H1 (cell line): ENCODE results near the gene CFAP74. TPM values are rescaled to one million over a fixed set of nuclear protein-coding genes. Genes with fewer than 3 reads are reported as not detected.

Experiments used
- CTCF ChIA-PET: fragments of 300-600 bp; sonication (Branson Sonifier 250); formaldehyde crosslinking; loops from one replicate; lab custom pipeline; 2021; ENCODE audit not compliant: partially characterized antibody; lab: Charles Lee
- POLR2A ChIA-PET: fragments of 300-600 bp; sonication (Branson Sonifier 250); formaldehyde crosslinking; loops from one replicate; lab custom pipeline; 2021; ENCODE audit warnings: inconsistent platforms; ENCODE audit not compliant: partially characterized antibody; lab: Charles Lee
- DNase-seq, 2 experiments: peaks; one replicate each; pipeline versions ENCODE4 v3.0.0 to v3.0.0-alpha.2; 2010 to 2022; ENCODE audit warnings: low spot score in 2 of 2, low read depth in 1 of 2, mixed read lengths in 1 of 2
- FAIRE-seq: peaks from 2 replicates; lab custom pipeline; 2011; peaks lifted over from hg19 to GRCh38; lab: Jason Lieb, UNC
- H2AFZ ChIP-seq: 2 replicates; pipeline ENCODE4 v1.8.1; 2012; ENCODE audit warnings: low read length, inconsistent platforms
- H2AK5ac ChIP-seq: 2 replicates; pipeline ENCODE4 v1.6.1; 2013; ENCODE audit warnings: low read depth, low read length
- H2BK120ac ChIP-seq: replicated peaks from 2 replicates; pipeline ENCODE3; 2013; ENCODE audit warnings: low read depth, low read length, inconsistent platforms
- H2BK12ac ChIP-seq: 2 replicates; pipeline ENCODE4 v1.6.1; 2013; ENCODE audit warnings: low read depth, low read length
- H2BK15ac ChIP-seq: 2 replicates; pipeline ENCODE4 v1.6.1; 2013; ENCODE audit warnings: low read length
- H2BK20ac ChIP-seq: 2 replicates; pipeline ENCODE4 v1.6.1; 2013; ENCODE audit warnings: low read length
- H2BK5ac ChIP-seq: 2 replicates; pipeline ENCODE4 v1.6.1; 2013; ENCODE audit warnings: low read depth, low read length
- H3K14ac ChIP-seq: 2 replicates; pipeline ENCODE4 v1.6.1; 2013; ENCODE audit warnings: inconsistent platforms; ENCODE audit not compliant: insufficient read length
- H3K18ac ChIP-seq: 2 replicates; pipeline ENCODE4 v1.6.1; 2013; ENCODE audit warnings: low read length; ENCODE audit errors: extremely low read depth
- H3K23ac ChIP-seq: 2 replicates; pipeline ENCODE4 v1.6.1; 2013; ENCODE audit warnings: inconsistent platforms; ENCODE audit not compliant: insufficient read length
- H3K23me2 ChIP-seq: 2 replicates; pipeline ENCODE4 v1.6.1; 2013; ENCODE audit warnings: low read depth, low read length
- H3K27ac ChIP-seq: 2 replicates; pipeline ENCODE4 v1.6.1; 2011; ENCODE audit warnings: low read depth, low read length, inconsistent platforms
- H3K27me3 ChIP-seq, 4 experiments: replicated peaks in 1 of 4; 1 replicate in 1 of 4; 2 replicates in 3 of 4; pipeline versions ENCODE4 v1.6.1 to v1.8.1; 2011 to 2013; ENCODE audit warnings: low read length in 3 of 4, mild to moderate bottlenecking in 3 of 4, inconsistent platforms in 2 of 4, mixed read lengths in 2 of 4, moderate library complexity in 1 of 4; ENCODE audit not compliant: control insufficient read depth in 3 of 4, insufficient read depth in 3 of 4; ENCODE audit errors: extremely low read depth in 1 of 4
- H3K36me3 ChIP-seq, 4 experiments: 2 replicates each; pipeline versions ENCODE4 v1.6.1 to v1.8.1; 2011 to 2013; ENCODE audit warnings: mild to moderate bottlenecking in 4 of 4, low read length in 3 of 4, moderate library complexity in 2 of 4, control low read depth in 1 of 4, inconsistent platforms in 1 of 4; ENCODE audit not compliant: insufficient read depth in 4 of 4, control insufficient read depth in 2 of 4
- H3K4ac ChIP-seq: replicated peaks from 2 replicates; pipeline ENCODE3; 2013; ENCODE audit warnings: low read length, low read depth, mixed read lengths, inconsistent platforms; ENCODE audit not compliant: insufficient read length
- H3K4me1 ChIP-seq, 4 experiments: replicated peaks in 1 of 4; 1 replicate in 1 of 4; 2 replicates in 3 of 4; pipeline versions ENCODE4 v1.6.1 to v1.8.1; 2011 to 2013; ENCODE audit warnings: low read length in 3 of 4, inconsistent platforms in 2 of 4, mixed read lengths in 1 of 4; ENCODE audit not compliant: insufficient read depth in 4 of 4, control insufficient read depth in 3 of 4
- H3K4me2 ChIP-seq, 2 experiments: 2 replicates each; pipeline versions ENCODE4 v1.6.1 to v1.8.1; 2011 to 2013; ENCODE audit warnings: low read depth in 2 of 2, low read length in 2 of 2, control low read depth in 1 of 2, inconsistent platforms in 1 of 2, mild to moderate bottlenecking in 1 of 2; ENCODE audit not compliant: insufficient read depth in 1 of 2
- H3K4me3 ChIP-seq, 4 experiments: fragments of 200-600, 300-600 bp in 1 of 4; sonication (generic), shearing (Covaris generic), sonication (Bioruptor Twin) in 1 of 4; 2 replicates each; pipeline versions ENCODE4 v1.5.1 to v1.8.1; 2011 to 2016; ENCODE audit warnings: low read length in 4 of 4, low read depth in 3 of 4, control low read depth in 2 of 4, inconsistent platforms in 2 of 4, mild to moderate bottlenecking in 2 of 4, mixed read lengths in 1 of 4, moderate library complexity in 1 of 4; ENCODE audit not compliant: insufficient read depth in 2 of 4; ENCODE audit errors: extremely low read depth in 1 of 4
- H3K56ac ChIP-seq: replicated peaks from 2 replicates; pipeline ENCODE3; 2013; ENCODE audit warnings: low read depth, mild to moderate bottlenecking, mixed read lengths, low read length, inconsistent platforms; ENCODE audit not compliant: insufficient read length
- H3K79me1 ChIP-seq: 2 replicates; pipeline ENCODE4 v1.6.1; 2013; ENCODE audit warnings: low read depth, low read length, control low read depth
- H3K79me2 ChIP-seq, 2 experiments: 2 replicates each; pipeline versions ENCODE4 v1.6.1 to v1.8.1; 2012 to 2013; ENCODE audit warnings: low read length in 2 of 2, mild to moderate bottlenecking in 2 of 2, inconsistent platforms in 1 of 2; ENCODE audit not compliant: insufficient read depth in 2 of 2, control insufficient read depth in 1 of 2
- H3K9ac ChIP-seq, 4 experiments: replicated peaks in 1 of 4; 1 replicate in 1 of 4; 2 replicates in 3 of 4; pipeline versions ENCODE4 v1.6.1 to v1.8.1; 2011 to 2013; ENCODE audit warnings: low read depth in 3 of 4, low read length in 3 of 4, control low read depth in 2 of 4, mild to moderate bottlenecking in 2 of 4, moderate library complexity in 2 of 4, inconsistent platforms in 1 of 4; ENCODE audit errors: extremely low read depth in 1 of 4
- H3K9me3 ChIP-seq, 2 experiments: 2 replicates each; pipeline versions ENCODE4 v1.6.1 to v1.8.1; 2012 to 2013; ENCODE audit warnings: mild to moderate bottlenecking in 2 of 2, moderate library complexity in 2 of 2, control low read depth in 1 of 2, inconsistent platforms in 1 of 2, low read depth in 1 of 2, low read length in 1 of 2, mixed read lengths in 1 of 2; ENCODE audit not compliant: insufficient read depth in 2 of 2
- H4K20me1 ChIP-seq, 2 experiments: replicated peaks in 1 of 2; 2 replicates each; pipeline versions ENCODE3 to v1.8.1; 2011 to 2013; ENCODE audit warnings: inconsistent platforms in 2 of 2, low read length in 2 of 2, mild to moderate bottlenecking in 1 of 2; ENCODE audit not compliant: insufficient read depth in 2 of 2, control insufficient read depth in 1 of 2
- H4K5ac ChIP-seq: 2 replicates; pipeline ENCODE4 v1.6.1; 2013; ENCODE audit warnings: low read length, low read depth, mixed read lengths, inconsistent platforms; ENCODE audit not compliant: insufficient read length
- H4K8ac ChIP-seq: 2 replicates; pipeline ENCODE4 v1.8.0; 2013; ENCODE audit warnings: mild to moderate bottlenecking, moderate library complexity, low read length, inconsistent platforms; ENCODE audit not compliant: insufficient read depth; ENCODE audit errors: extremely low read depth
- H4K91ac ChIP-seq: replicated peaks from 2 replicates; pipeline ENCODE3; 2013; ENCODE audit warnings: low read length, mixed read lengths, inconsistent platforms; ENCODE audit not compliant: insufficient read length
- ASH2L ChIP-seq: fragments of 200-600, 300-600 bp; sonication (generic); IDR thresholded peaks from one replicate; pipeline ENCODE4 v1.7.1; 2017; ENCODE audit warnings: low read length
- FOSL1 ChIP-seq: IDR thresholded peaks from 2 replicates; pipeline ENCODE4 v1.6.1; 2011; ENCODE audit warnings: mild to moderate bottlenecking, low read depth, low read length, moderate library complexity; ENCODE audit not compliant: insufficient read depth
- HDAC2 ChIP-seq, 2 experiments: fragments of 300-600 bp in 1 of 2; sonication (generic) in 1 of 2; IDR thresholded peaks; 2 replicates each; pipeline ENCODE4 v1.6.1; 2011 to 2012; ENCODE audit warnings: low read depth in 2 of 2, low read length in 2 of 2, mild to moderate bottlenecking in 2 of 2, moderate library complexity in 2 of 2, borderline replicate concordance in 1 of 2, inconsistent platforms in 1 of 2
- KDM1A ChIP-seq: fragments of 200-600, 300-600 bp; sonication (generic); IDR thresholded peaks from 2 replicates; pipeline ENCODE4 v1.7.1; 2016; ENCODE audit warnings: mild to moderate bottlenecking, low read length, borderline replicate concordance
- MAFK ChIP-seq: IDR thresholded peaks from 2 replicates; pipeline ENCODE4 v1.6.1; 2012; ENCODE audit warnings: low read depth, mild to moderate bottlenecking, improper control_type of control experiment, low read length
- POLR2AphosphoS5 ChIP-seq: IDR thresholded peaks from 2 replicates; pipeline ENCODE4 v1.6.1; 2011; ENCODE audit warnings: low read depth, low read length
- SIRT6 ChIP-seq: IDR thresholded peaks from one replicate; pipeline ENCODE4 v1.7.1; 2012; ENCODE audit warnings: low read length, inconsistent platforms
- SP1 ChIP-seq: IDR thresholded peaks from 2 replicates; pipeline ENCODE4 v1.6.1; 2011; ENCODE audit warnings: low read depth, low read length
- TAF1 ChIP-seq: IDR thresholded peaks from 2 replicates; pipeline ENCODE4 v1.6.1; 2011; ENCODE audit warnings: mild to moderate bottlenecking, low read depth, low read length
- TBP ChIP-seq: IDR thresholded peaks from 2 replicates; pipeline ENCODE4 v1.6.1; 2011; ENCODE audit warnings: low read depth, low read length, improper control_type of control experiment
- YY1 ChIP-seq: IDR thresholded peaks from 2 replicates; pipeline ENCODE4 v1.6.1; 2011; ENCODE audit warnings: low read depth, mild to moderate bottlenecking, low read length
- ZNF274 ChIP-seq: IDR thresholded peaks from 2 replicates; pipeline ENCODE4 v1.7.0; 2012; ENCODE audit warnings: low read length, borderline replicate concordance; ENCODE audit errors: extremely low read depth
- WGBS, 2 experiments: shearing (Covaris generic) in 1 of 2; methylation state at CpG; one replicate each; pipeline versions ENCODE4 v1.1.6 to v1.1.7; 2013 to 2015; ENCODE audit warnings: low lambda C conversion rate in 2 of 2, mixed read lengths in 2 of 2, inconsistent platforms in 1 of 2, low coverage in 1 of 2, missing lambda C conversion rate in 1 of 2; ENCODE audit not compliant: insufficient replicate concordance in 2 of 2, insufficient coverage in 1 of 2, insufficient read length in 1 of 2; ENCODE audit errors: extremely low coverage in 1 of 2, missing lambda C conversion rate in 1 of 2; 5-methylcytosine and 5-hydroxymethylcytosine counted together
- polyA plus RNA-seq, 7 experiments: library from polyadenylated mRNA; depleted of rRNA in 3 of 7; stranded (reverse) in 5 of 7; unstranded in 2 of 7; fragments of >200 nt in 5 of 7; fragments of 200-250 nt in 2 of 7; gene quantifications; 1 replicate in 5 of 7; 2 replicates in 1 of 7; 4 replicates in 1 of 7; pipeline versions ENCODE4 v1.2.1 to v1.2.3, GENCODE V29; 2011 to 2013; ENCODE audit warnings: missing spikeins in 2 of 7, mixed read lengths in 2 of 7
- total RNA-seq: library from RNA; stranded (reverse); fragmentation: NEBNext Ultra II Directional; extraction: Animal tissue kit (Norgen Biotek cat#: 25700); gene quantifications from 2 replicates; pipeline ENCODE4 v1.2.1, GENCODE V29; 2021
- TF ChIP-seq, protein P1 (sequence below): IDR thresholded peaks from 2 replicates; pipeline ENCODE4 v1.6.1; 2011; ENCODE audit warnings: low read depth, mild to moderate bottlenecking, low read length; ENCODE audit not compliant: insufficient read depth

Gene CFAP74
- total and polyA plus RNA-seq, 2 of the 8 experiments (the other 6 are each of a cell fraction or from before 2014, with no cell fraction given), result 0.09 to 0.20 TPM

DNA sequence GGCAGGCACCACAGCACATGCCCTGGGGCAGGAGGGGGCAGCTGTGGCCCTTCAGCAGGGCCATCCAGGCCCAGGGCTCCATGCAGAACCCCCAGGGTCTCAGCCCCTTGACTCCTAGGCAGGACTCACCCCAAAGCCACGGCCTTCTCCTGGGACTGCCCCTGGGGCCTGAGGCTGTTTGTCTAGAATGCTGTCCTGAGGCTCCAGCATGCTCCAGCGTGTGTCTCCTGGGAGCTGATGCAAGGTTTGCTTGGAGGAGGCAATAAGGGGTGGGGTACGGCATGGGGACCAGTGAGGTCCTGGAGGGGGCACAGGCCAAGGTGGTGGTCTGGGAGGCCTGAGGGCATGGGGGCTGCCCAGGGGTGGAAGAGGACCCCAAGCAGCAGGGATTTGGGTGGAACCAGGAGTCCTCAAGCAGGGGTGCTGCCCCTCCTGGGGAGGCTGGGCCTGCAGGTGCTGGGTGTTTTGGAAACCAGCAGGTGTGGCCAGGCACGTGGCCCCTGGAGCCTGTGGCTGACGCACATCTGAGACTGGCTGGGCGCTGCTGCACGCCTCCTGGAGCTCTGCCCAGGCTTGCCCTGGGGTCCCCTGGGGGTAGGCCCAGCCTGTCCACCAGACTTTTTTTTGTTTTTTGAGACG lies 96.4 kb downstream of the CFAP74 start:
- Histone ChIP-seq H3K36me3 (no peaks in the 10 kb centered on the region), H3K23me2 (peaks cover 5% of the 10 kb centered on the region; the same call in 1 of the 2 replicates), H3K4me1 (peaks cover 0 to 10% (median 5%) of the 10 kb centered on the region in 4 experiments; a peak in 5 of 7 replicates), H2AK5ac (0 out of 2 replicates have a peak overlapping the region, but pooled peaks have one; percentile 65), H3K79me2 (no peaks in the 10 kb centered on the region), H2AFZ (no peak overlapping the region), H3K23ac (no peak overlapping the region), H3K9me3 (no peaks in the 10 kb centered on the region), H3K4ac (peak overlapping the region; percentile 69), H4K20me1 (no peaks in the 10 kb centered on the region), H4K8ac (peak overlapping the region; percentile 45), H2BK20ac (peak overlapping the region; percentile 9; the same call in 1 of the 2 replicates), H2BK15ac (no peak overlapping the region), H3K4me3 (no peak overlapping the region), H2BK12ac (no peak overlapping the region), H3K9ac (no peak overlapping the region), H2BK120ac (peak overlapping the region; percentile 54), H4K5ac (no peak overlapping the region), H2BK5ac (peak overlapping the region; percentile 60; the same call in 1 of the 2 replicates), H3K56ac (peak overlapping the region; percentile 16), H3K27ac (no peak overlapping the region), H3K18ac (no peak overlapping the region), H3K4me2 (no peak overlapping the region), H4K91ac (peak overlapping the region; percentile 89), H3K79me1 (no peaks in the 10 kb centered on the region), H3K14ac (no peak overlapping the region), H3K27me3 (no peaks in the 10 kb centered on the region; a peak in 1 of 7 replicates)
- DNase-seq (no peak), FAIRE-seq (no peak)
- ChIA-PET CTCF (interaction anchor here (0.6 to 9.7 kb wide), 20 partner anchors 9 to 138 kb away, joined by 3 to 74 read pairs (median 8); no protein-coding TSS in a partner anchor), POLR2A (interaction anchor here (1.3 to 1.4 kb wide), 2 partner anchors 8 to 12 kb away, joined by 3 to 4 read pairs; partner anchors contain the start of gene CALML6)
- 92% methylated on average over 8 of the region's 8 CpGs; no CpG with 5 or more reads in 1 of the 2 experiments for WGBS, 2 experiments
- TF ChIP-seq YY1, result no peak
- TF ChIP-seq KDM1A, result no peak
- no peak for TF ChIP-seq HDAC2 (IDR thresholded peaks at IDR 0.05; ENCODE audit: borderline replicate concordance in 1 of 2, low read depth in 2 of 2, low read length in 2 of 2)
- no peak for TF ChIP-seq MAFK
- TF ChIP-seq SIRT6, result no peak
- TF ChIP-seq FOSL1, result no peak
- no peak for TF ChIP-seq TAF1
- TF ChIP-seq ASH2L, result no peak
- no peak for TF ChIP-seq POLR2AphosphoS5
- no peak for TF ChIP-seq ZNF274
- TF ChIP-seq TBP, result no peak
- TF ChIP-seq, protein P1, sequence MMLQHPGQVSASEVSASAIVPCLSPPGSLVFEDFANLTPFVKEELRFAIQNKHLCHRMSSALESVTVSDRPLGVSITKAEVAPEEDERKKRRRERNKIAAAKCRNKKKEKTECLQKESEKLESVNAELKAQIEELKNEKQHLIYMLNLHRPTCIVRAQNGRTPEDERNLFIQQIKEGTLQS, result no peak
- no peak for TF ChIP-seq SP1
